ENCODE results near the gene ZSWIM1.

The ZSWIM1 gene

GRCh38 chr20:45853484-45853883 is 27.5 kb upstream of the ZSWIM1 start:
- no peak for DNase-seq (ENCODE audit: low read depth in 2 of 2)
- no peak overlapping the region for H3K4me3 ChIP-seq (replicated peaks in 1 of 2; ENCODE audit: low read depth in 2 of 2, low read length in 2 of 2)
- TF ChIP-seq CTCF (IDR thresholded peaks at IDR 0.05; ENCODE audit: low read depth, low read length), result no peak

- H3K4me3 ChIP-seq (replicated peaks in 1 of 2; ENCODE audit: low read depth in 2 of 2, low read length in 2 of 2), result peak within 1 kb of the TSS; percentile 86 to 95
- DNase-seq (ENCODE audit: low read depth in 2 of 2), result peak; percentile 100
- TF ChIP-seq CTCF (IDR thresholded peaks at IDR 0.05; ENCODE audit: low read depth, low read length), result no peak
Observed at GRCh38 chr20:45857114-45857881, 23.7 kb upstream of the ZSWIM1 start, which contains the start of the genes ACOT8 and ZSWIM3. ACOT8 (minus strand) TSS chr20:45857392; CDS start chr20:45857315, 77 bp downstream. ZSWIM3 (plus strand) TSS chr20:45857614; CDS start chr20:45857826, 212 bp downstream.

GRCh38 chr20:45857882-45858216 is 23.2 kb upstream of the ZSWIM1 start:
- DNase-seq (ENCODE audit: low read depth in 2 of 2), result no peak
- TF ChIP-seq CTCF (IDR thresholded peaks at IDR 0.05; ENCODE audit: low read depth, low read length), result no peak
- H3K4me3 ChIP-seq (replicated peaks in 1 of 2; ENCODE audit: low read depth in 2 of 2, low read length in 2 of 2), result peak overlapping the region; percentile 63 to 86

GRCh38 chr20:45859916-45860315 is 21.1 kb upstream of the ZSWIM1 start:
- no peak for DNase-seq (ENCODE audit: low read depth in 2 of 2)
- TF ChIP-seq CTCF (IDR thresholded peaks at IDR 0.05; ENCODE audit: low read depth, low read length), result no peak
- no peak overlapping the region for H3K4me3 ChIP-seq (replicated peaks in 1 of 2; ENCODE audit: low read depth in 2 of 2, low read length in 2 of 2)

- no peak for TF ChIP-seq CTCF (IDR thresholded peaks at IDR 0.05; ENCODE audit: low read depth, low read length)
- no peak overlapping the region for H3K4me3 ChIP-seq (replicated peaks in 1 of 2; ENCODE audit: low read depth in 2 of 2, low read length in 2 of 2)
Observed at GRCh38 chr20:45860560-45861220, 20.3 kb upstream of the ZSWIM1 start.

GRCh38 chr20:45861221-45862075 is 19.6 kb upstream of the ZSWIM1 start:
- no peak for TF ChIP-seq CTCF (IDR thresholded peaks at IDR 0.05; ENCODE audit: low read depth, low read length)
- DNase-seq (ENCODE audit: low read depth in 2 of 2), result peak in 1 of 2 donors; percentile 30

More at GRCh38 chr20:45860560-45861220, 20.3 kb upstream of the ZSWIM1 start:
- DNase-seq (ENCODE audit: low read depth in 2 of 2), result no peak

More at GRCh38 chr20:45861221-45862075, 19.6 kb upstream of the ZSWIM1 start:
- H3K4me3 ChIP-seq (replicated peaks in 1 of 2; ENCODE audit: low read depth in 2 of 2, low read length in 2 of 2), result no peak overlapping the region
